HepG2 (cell line): ENCODE data around the gene GGNBP2. TPM values are rescaled to one million over a fixed set of nuclear protein-coding genes. Genes with fewer than 3 reads are reported as not detected.

Experiments used
- ATAC-seq: fragments of 200-7000 bp; cut with Tn5 transposase; 3 replicates; pipeline ENCODE4 v1.9.1; 2020; ENCODE audit warnings: mild to moderate bottlenecking, moderate library complexity
- BruUV-seq: library from RNA; stranded (reverse); fragments of 400-500 nt; replicated peaks from 2 replicates; lab custom pipeline; 2021; lab: Mats Ljungman, UMichigan
- CTCF ChIA-PET: fragments of 300-600 bp; formaldehyde crosslinking; extraction: SDS; loops from one replicate; lab custom pipeline; 2021; ENCODE audit warnings: low total read pairs, inconsistent platforms, low intra/inter-chr PET ratio; lab: Yijun Ruan, JAX
- POLR2A ChIA-PET: fragments of 350-600 bp; sonication (Branson Sonifier 250); formaldehyde crosslinking; loops from one replicate; lab custom pipeline; 2020; ENCODE audit warnings: antibody characterized with exemption, inconsistent platforms; lab: Yijun Ruan, JAX
- DNase-seq: peaks from one replicate; pipeline ENCODE4 v3.0.0-alpha.2; 2015; ENCODE audit warnings: low spot score
- FAIRE-seq: peaks from 3 replicates; lab custom pipeline; 2011; peaks lifted over from hg19 to GRCh38; lab: Jason Lieb, UNC
- H2AFZ ChIP-seq: one replicate; pipeline ENCODE4 v1.6.1; 2011; ENCODE audit warnings: low read length, inconsistent platforms
- H3K27ac ChIP-seq: fragments of 300-600 bp; 3 replicates; pipeline ENCODE4 v1.8.0; 2011; ENCODE audit warnings: mixed run types, mild to moderate bottlenecking, mixed read lengths, low read length, inconsistent platforms; ENCODE audit not compliant: insufficient read depth; ENCODE audit errors: extremely low read length
- H3K27me3 ChIP-seq, 2 experiments: fragments of 200-600 bp in 1 of 2; 2 replicates in 1 of 2; 3 replicates in 1 of 2; pipeline versions ENCODE4 v1.6.0 to v1.8.0; 2011; ENCODE audit warnings: low read length in 2 of 2, mild to moderate bottlenecking in 2 of 2, moderate library complexity in 2 of 2, inconsistent platforms in 1 of 2; ENCODE audit not compliant: insufficient read depth in 2 of 2, control insufficient read depth in 1 of 2
- H3K36me3 ChIP-seq, 2 experiments: fragments of 200-600 bp in 1 of 2; replicated peaks in 1 of 2; 2 replicates in 1 of 2; 3 replicates in 1 of 2; pipeline versions ENCODE4 v1.5.1 to v1.8.0; 2011; ENCODE audit warnings: low read length in 2 of 2, inconsistent platforms in 1 of 2; ENCODE audit not compliant: insufficient read depth in 2 of 2, control insufficient read depth in 1 of 2
- H3K4me1 ChIP-seq: 2 replicates; pipeline ENCODE4 v1.5.1; 2012; ENCODE audit warnings: low read length, inconsistent platforms; ENCODE audit not compliant: insufficient read depth
- H3K4me2 ChIP-seq: 2 replicates; pipeline ENCODE4 v1.6.0; 2011; ENCODE audit warnings: low read depth, low read length, inconsistent platforms
- H3K4me3 ChIP-seq, 3 experiments: fragments of 200-600 bp in 1 of 3; sonication (generic), shearing (Covaris generic) in 1 of 3; replicated peaks in 1 of 3; 2 replicates each; pipeline ENCODE4 v1.5.1; 2011 to 2016; ENCODE audit warnings: low read length in 3 of 3, inconsistent platforms in 2 of 3, low read depth in 2 of 3, mild to moderate bottlenecking in 2 of 3, control low read depth in 1 of 3, mixed read lengths in 1 of 3; ENCODE audit not compliant: insufficient read depth in 1 of 3
- H3K79me2 ChIP-seq: one replicate; pipeline ENCODE4 v1.6.1; 2011; ENCODE audit warnings: low read length, inconsistent platforms; ENCODE audit not compliant: insufficient read depth
- H3K9ac ChIP-seq: 2 replicates; pipeline ENCODE4 v1.6.0; 2011; ENCODE audit warnings: mild to moderate bottlenecking, low read depth, low read length, inconsistent platforms; ENCODE audit not compliant: insufficient read depth
- H3K9me3 ChIP-seq: 2 replicates; pipeline ENCODE4 v1.5.1; 2012; ENCODE audit warnings: mild to moderate bottlenecking, low read length
- H4K20me1 ChIP-seq: 2 replicates; pipeline ENCODE4 v1.6.0; 2011; ENCODE audit warnings: inconsistent platforms, mild to moderate bottlenecking, low read length, moderate library complexity; ENCODE audit not compliant: insufficient read depth
- ATF7 ChIP-seq, 2 experiments: fragments of 450-650 bp in 1 of 2; sonication (generic) in 1 of 2; formaldehyde crosslinking in 1 of 2; IDR thresholded peaks; 2 replicates each; pipeline versions ENCODE4 v1.4.0 to v1.6.1; 2016 to 2020; ENCODE audit warnings: antibody characterized with exemption in 1 of 2, mild to moderate bottlenecking in 1 of 2, missing genetic modification reagents in 1 of 2
- BHLHE40 ChIP-seq: IDR thresholded peaks from 2 replicates; pipeline ENCODE4 v1.6.1; 2011; ENCODE audit warnings: low read length, improper control_type of control experiment
- BORCS8-MEF2B ChIP-seq: sonication (generic); formaldehyde crosslinking; IDR thresholded peaks from 2 replicates; pipeline ENCODE4 v1.8.0; 2022; ENCODE audit warnings: mild to moderate bottlenecking, missing genetic modification reagents
- CBX2 ChIP-seq, 2 experiments: fragments of 200-600 bp in 1 of 2; sonication (generic); formaldehyde crosslinking in 1 of 2; IDR thresholded peaks; 2 replicates each; pipeline versions ENCODE4 v1.7.0 to v1.8.1; 2018 to 2022; ENCODE audit warnings: low read depth in 2 of 2, low read length in 1 of 2, mild to moderate bottlenecking in 1 of 2, missing genetic modification reagents in 1 of 2
- CREM ChIP-seq, 2 experiments: sonication (generic) in 1 of 2; formaldehyde crosslinking in 1 of 2; IDR thresholded peaks; 2 replicates each; pipeline versions ENCODE4 v1.4.0 to v1.6.1; 2016 to 2020; ENCODE audit warnings: antibody characterized with exemption in 1 of 2, mild to moderate bottlenecking in 1 of 2, missing genetic modification reagents in 1 of 2
- KDM1A ChIP-seq: IDR thresholded peaks from 2 replicates; pipeline ENCODE4 v1.6.1; 2016; ENCODE audit warnings: missing compliant biosample characterization
- NFE2L2 ChIP-seq: fragments of 150-350 bp; IDR thresholded peaks from 2 replicates; pipeline ENCODE4 v1.6.1; 2014; ENCODE audit warnings: low read length
- SRSF1 ChIP-seq: fragments of 200-400 bp; formaldehyde crosslinking; optimal IDR thresholded peaks from 2 replicates; pipeline ENCODE3; 2017; ENCODE audit warnings: mild to moderate bottlenecking, low read depth, low read length, moderate library complexity
- TBX3 ChIP-seq: fragments of 450-650 bp; IDR thresholded peaks from 2 replicates; pipeline ENCODE4 v1.6.1; 2017; ENCODE audit warnings: antibody characterized with exemption, mild to moderate bottlenecking, inconsistent platforms, borderline replicate concordance
- ZBTB49 ChIP-seq: sonication (generic); formaldehyde crosslinking; IDR thresholded peaks from 2 replicates; pipeline ENCODE4 v1.4.0; 2020; ENCODE audit warnings: missing genetic modification reagents, borderline replicate concordance
- ZNF3 ChIP-seq: IDR thresholded peaks from 2 replicates; pipeline ENCODE4 v1.7.0; 2017; ENCODE audit warnings: inconsistent platforms
- ZNF317 ChIP-seq: sonication (generic); formaldehyde crosslinking; IDR thresholded peaks from 2 replicates; pipeline ENCODE4 v1.5.0; 2020; ENCODE audit warnings: mild to moderate bottlenecking, missing genetic modification reagents
- WGBS: methylation state at CpG from one replicate; pipeline ENCODE4 v1.1.6; 2017; ENCODE audit warnings: low lambda C conversion rate; 5-methylcytosine and 5-hydroxymethylcytosine counted together
- in situ Hi-C: cut with HindIII; loops from 2 replicates; pipeline ENCODE4 v1.10.0; 2017; ENCODE audit warnings: low pct_unique_long_range_greater_than_20kb; ENCODE audit not compliant: extremely low pct_ligation_motif_present
- intact Hi-C: fragments of 100-400 bp; cut with micrococcal nuclease; formaldehyde crosslinking; loops from one replicate; pipeline ENCODE4 v1.10.0; 2022; ENCODE audit not compliant: unreplicated experiment
- polyA plus RNA-seq, 8 experiments: library from polyadenylated mRNA; depleted of rRNA in 3 of 8; stranded (reverse) in 7 of 8; unstranded in 1 of 8; fragments of >200 nt; fragmentation: Illumina TruSeq in 4 of 8; extraction: Trizol in 4 of 8; gene quantifications; 2 replicates each; pipeline versions ENCODE4 v1.2.1 to v1.2.3, GENCODE V29; 2011 to 2016; ENCODE audit warnings: low read depth in 4 of 8, missing spikeins in 1 of 8, mixed read lengths in 1 of 8; ENCODE audit not compliant: insufficient read depth in 1 of 8
- total RNA-seq, 5 experiments: library from RNA; depleted of rRNA; stranded (reverse); fragments of >200 nt; fragmentation: Illumina TruSeq; extraction: Trizol; gene quantifications; 2 replicates each; pipeline ENCODE4 v1.2.3, GENCODE V29; 2016; ENCODE audit warnings: low read depth in 1 of 5
- TF ChIP-seq, protein P1 (sequence below): sonication (generic); formaldehyde crosslinking; IDR thresholded peaks from 2 replicates; pipeline ENCODE4 v1.4.0; 2020; ENCODE audit warnings: mild to moderate bottlenecking, missing genetic modification reagents
- TF ChIP-seq, protein P2 (sequence below): sonication (generic); formaldehyde crosslinking; IDR thresholded peaks from 2 replicates; pipeline ENCODE4 v1.9.0; 2021; ENCODE audit warnings: missing genetic modification reagents, borderline replicate concordance
- TF ChIP-seq, protein P3 (sequence below): sonication (generic); formaldehyde crosslinking; IDR thresholded peaks from 2 replicates; pipeline ENCODE4 v1.8.0; 2022; ENCODE audit warnings: mild to moderate bottlenecking, missing genetic modification reagents, moderate library complexity

Gene GGNBP2
- total and polyA plus RNA-seq, 2 of the 13 experiments (the other 11 are each of a cell fraction or from before 2014, with no cell fraction given) = 53.3 to 84.2 TPM

- no peak overlapping the region for H3K4me3 ChIP-seq
- 77% methylated on average over 8 of the region's 9 CpGs for WGBS
- in situ Hi-C loops (loop anchor here (25.0 kb wide), 1 partner anchor 626 kb away; no protein-coding TSS in a partner anchor), intact Hi-C loops (no loop called here)
- POLR2A ChIA-PET = no interaction called here
- no peak overlapping the region for H3K9ac ChIP-seq
- no peak for TF ChIP-seq NFE2L2
- TF ChIP-seq ZBTB49 (CRISPR knock-in tag) = no peak
- TF ChIP-seq KDM1A (CRISPR knock-in tag) = no peak
- TF ChIP-seq CREM (IDR thresholded peaks at IDR 0.05) = no peak
- TF ChIP-seq CREM (CRISPR knock-in tag; IDR thresholded peaks at IDR 0.05) = no peak
- no peak for TF ChIP-seq BORCS8-MEF2B (CRISPR knock-in tag)
- TF ChIP-seq, protein P1, sequence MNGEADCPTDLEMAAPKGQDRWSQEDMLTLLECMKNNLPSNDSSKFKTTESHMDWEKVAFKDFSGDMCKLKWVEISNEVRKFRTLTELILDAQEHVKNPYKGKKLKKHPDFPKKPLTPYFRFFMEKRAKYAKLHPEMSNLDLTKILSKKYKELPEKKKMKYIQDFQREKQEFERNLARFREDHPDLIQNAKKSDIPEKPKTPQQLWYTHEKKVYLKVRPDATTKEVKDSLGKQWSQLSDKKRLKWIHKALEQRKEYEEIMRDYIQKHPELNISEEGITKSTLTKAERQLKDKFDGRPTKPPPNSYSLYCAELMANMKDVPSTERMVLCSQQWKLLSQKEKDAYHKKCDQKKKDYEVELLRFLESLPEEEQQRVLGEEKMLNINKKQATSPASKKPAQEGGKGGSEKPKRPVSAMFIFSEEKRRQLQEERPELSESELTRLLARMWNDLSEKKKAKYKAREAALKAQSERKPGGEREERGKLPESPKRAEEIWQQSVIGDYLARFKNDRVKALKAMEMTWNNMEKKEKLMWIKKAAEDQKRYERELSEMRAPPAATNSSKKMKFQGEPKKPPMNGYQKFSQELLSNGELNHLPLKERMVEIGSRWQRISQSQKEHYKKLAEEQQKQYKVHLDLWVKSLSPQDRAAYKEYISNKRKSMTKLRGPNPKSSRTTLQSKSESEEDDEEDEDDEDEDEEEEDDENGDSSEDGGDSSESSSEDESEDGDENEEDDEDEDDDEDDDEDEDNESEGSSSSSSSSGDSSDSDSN (CRISPR knock-in tag) = no peak
- no peak for TF ChIP-seq BHLHE40
- TF ChIP-seq CBX2 (IDR thresholded peaks at IDR 0.05; ENCODE audit: low read depth, low read length) = no peak
- no peak for TF ChIP-seq CBX2 (CRISPR knock-in tag; IDR thresholded peaks at IDR 0.05; ENCODE audit: low read depth)
- TF ChIP-seq, protein P2, sequence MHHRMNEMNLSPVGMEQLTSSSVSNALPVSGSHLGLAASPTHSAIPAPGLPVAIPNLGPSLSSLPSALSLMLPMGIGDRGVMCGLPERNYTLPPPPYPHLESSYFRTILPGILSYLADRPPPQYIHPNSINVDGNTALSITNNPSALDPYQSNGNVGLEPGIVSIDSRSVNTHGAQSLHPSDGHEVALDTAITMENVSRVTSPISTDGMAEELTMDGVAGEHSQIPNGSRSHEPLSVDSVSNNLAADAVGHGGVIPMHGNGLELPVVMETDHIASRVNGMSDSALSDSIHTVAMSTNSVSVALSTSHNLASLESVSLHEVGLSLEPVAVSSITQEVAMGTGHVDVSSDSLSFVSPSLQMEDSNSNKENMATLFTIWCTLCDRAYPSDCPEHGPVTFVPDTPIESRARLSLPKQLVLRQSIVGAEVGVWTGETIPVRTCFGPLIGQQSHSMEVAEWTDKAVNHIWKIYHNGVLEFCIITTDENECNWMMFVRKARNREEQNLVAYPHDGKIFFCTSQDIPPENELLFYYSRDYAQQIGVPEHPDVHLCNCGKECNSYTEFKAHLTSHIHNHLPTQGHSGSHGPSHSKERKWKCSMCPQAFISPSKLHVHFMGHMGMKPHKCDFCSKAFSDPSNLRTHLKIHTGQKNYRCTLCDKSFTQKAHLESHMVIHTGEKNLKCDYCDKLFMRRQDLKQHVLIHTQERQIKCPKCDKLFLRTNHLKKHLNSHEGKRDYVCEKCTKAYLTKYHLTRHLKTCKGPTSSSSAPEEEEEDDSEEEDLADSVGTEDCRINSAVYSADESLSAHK (CRISPR knock-in tag) = no peak
- no peak for TF ChIP-seq ZNF317 (CRISPR knock-in tag)
- no peak for TF ChIP-seq ZNF3
- TF ChIP-seq ATF7 (IDR thresholded peaks at IDR 0.05) = no peak
- no peak for TF ChIP-seq ATF7 (CRISPR knock-in tag; IDR thresholded peaks at IDR 0.05)
- no peak for TF ChIP-seq TBX3
- TF ChIP-seq, protein P3, sequence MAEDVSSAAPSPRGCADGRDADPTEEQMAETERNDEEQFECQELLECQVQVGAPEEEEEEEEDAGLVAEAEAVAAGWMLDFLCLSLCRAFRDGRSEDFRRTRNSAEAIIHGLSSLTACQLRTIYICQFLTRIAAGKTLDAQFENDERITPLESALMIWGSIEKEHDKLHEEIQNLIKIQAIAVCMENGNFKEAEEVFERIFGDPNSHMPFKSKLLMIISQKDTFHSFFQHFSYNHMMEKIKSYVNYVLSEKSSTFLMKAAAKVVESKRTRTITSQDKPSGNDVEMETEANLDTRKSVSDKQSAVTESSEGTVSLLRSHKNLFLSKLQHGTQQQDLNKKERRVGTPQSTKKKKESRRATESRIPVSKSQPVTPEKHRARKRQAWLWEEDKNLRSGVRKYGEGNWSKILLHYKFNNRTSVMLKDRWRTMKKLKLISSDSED (CRISPR knock-in tag) = no peak
- no peak for TF ChIP-seq SRSF1
- no peaks in the 10 kb centered on the region for H3K27me3 ChIP-seq
- CTCF ChIA-PET = no interaction called here
- no peaks in the 10 kb centered on the region for H3K4me1 ChIP-seq
- no peaks in the 10 kb centered on the region for H3K79me2 ChIP-seq
- no peaks in the 10 kb centered on the region for H4K20me1 ChIP-seq
- H3K9me3 ChIP-seq = no peaks in the 10 kb centered on the region
- no peak overlapping the region for H3K4me2 ChIP-seq
- DNase-seq (no peak), ATAC-seq (no peak), FAIRE-seq (no peak)
- no TSS peak for BruUV-seq
- H3K36me3 ChIP-seq = 0 out of 5 replicates have a peak, but pooled peaks cover 0 to 3% of the 10 kb centered on the region in 2 experiments
- H2AFZ ChIP-seq = no peak overlapping the region
- no peak overlapping the region for H3K27ac ChIP-seq
These were observed 66.8 kb downstream of the GGNBP2 start for GRCh38 chr17:36611345-36612072.
